Endodermal cell (in vitro differentiated cells): ENCODE data around the gene USP28. TPM values are rescaled to one million over a fixed set of nuclear protein-coding genes. Genes with fewer than 3 reads are reported as not detected.

Experiments used
- DNase-seq: peaks from one replicate; pipeline ENCODE4 v3.0.0-alpha.2; 2017
- H3K27ac ChIP-seq: 2 replicates; pipeline ENCODE4 v1.5.1; 2013; ENCODE audit warnings: mild to moderate bottlenecking, low read depth, low read length, moderate library complexity
- H3K27me3 ChIP-seq: 2 replicates; pipeline ENCODE4 v1.6.1; 2013; ENCODE audit warnings: mild to moderate bottlenecking, low read length, moderate library complexity; ENCODE audit not compliant: insufficient read depth, control insufficient read depth, poor library complexity, severe bottlenecking
- H3K36me3 ChIP-seq: 2 replicates; pipeline ENCODE4 v1.7.0; 2013; ENCODE audit warnings: mild to moderate bottlenecking, low read length, moderate library complexity; ENCODE audit not compliant: control insufficient read depth, insufficient read depth
- H3K4me1 ChIP-seq: one replicate; pipeline ENCODE4 v1.7.0; 2013; ENCODE audit warnings: low read length; ENCODE audit not compliant: control insufficient read depth, insufficient read depth
- H3K4me3 ChIP-seq: 2 replicates; pipeline ENCODE4 v1.5.1; 2013; ENCODE audit warnings: mild to moderate bottlenecking, low read length, moderate library complexity
- H3K9ac ChIP-seq: 2 replicates; pipeline ENCODE4 v1.6.1; 2013; ENCODE audit warnings: mild to moderate bottlenecking, low read length, moderate library complexity; ENCODE audit not compliant: poor library complexity, severe bottlenecking; ENCODE audit errors: extremely low read depth
- H3K9me3 ChIP-seq: 2 replicates; pipeline ENCODE4 v1.6.1; 2013; ENCODE audit warnings: mild to moderate bottlenecking, low read length, moderate library complexity; ENCODE audit not compliant: control insufficient read depth
- H3K27ac Mint-ChIP-seq: 2 replicates; pipeline ENCODE4 v1.8.0; 2020; ENCODE audit warnings: mixed read lengths
- H3K27me3 Mint-ChIP-seq: 2 replicates; pipeline ENCODE4 v1.8.0; 2021; ENCODE audit warnings: mild to moderate bottlenecking, mixed read lengths; ENCODE audit not compliant: insufficient read depth
- H3K36me3 Mint-ChIP-seq: 2 replicates; pipeline ENCODE4 v1.8.0; 2020; ENCODE audit warnings: low read depth, mixed read lengths
- H3K4me1 Mint-ChIP-seq: 2 replicates; pipeline ENCODE4 v1.8.0; 2020; ENCODE audit warnings: mixed read lengths
- H3K4me3 Mint-ChIP-seq: 2 replicates; pipeline ENCODE4 v1.8.0; 2020; ENCODE audit warnings: mild to moderate bottlenecking, moderate library complexity, mixed read lengths
- H3K9me3 Mint-ChIP-seq: 2 replicates; pipeline ENCODE4 v1.8.0; 2020; ENCODE audit warnings: mild to moderate bottlenecking, mixed read lengths
- CTCF ChIP-seq: fragments of 200-600 bp; sonication (generic); conservative IDR thresholded peaks from 2 replicates; pipeline ENCODE4 v1.5.0; 2021; ENCODE audit warnings: antibody characterized with exemption, mild to moderate bottlenecking
- WGBS, 2 experiments: methylation state at CpG; one replicate each; pipeline versions ENCODE4 v1.1.5 to v1.1.7; 2013; ENCODE audit warnings: missing lambda C conversion rate in 2 of 2, mixed read lengths in 1 of 2; ENCODE audit not compliant: insufficient coverage in 1 of 2, insufficient read length in 1 of 2; 5-methylcytosine and 5-hydroxymethylcytosine counted together
- total RNA-seq, 2 donors: library from RNA; stranded (reverse); fragmentation: NEBNext Ultra II Directional in 1 of 2; extraction: Animal tissue kit (Norgen Biotek cat#: 25700) in 1 of 2; gene quantifications; 2 replicates in 1 of 2; 3 replicates in 1 of 2; pipeline ENCODE4 v1.2.1, GENCODE V29; 2021

The USP28 gene
- total RNA-seq, 2 donors from 2014 or later, result 67.0 to 73.7 TPM

- Histone ChIP-seq H3K36me3 (peaks cover 55% of the 10 kb centered on the region), H3K4me1 (no peaks in the 10 kb centered on the region), H3K27ac (no peak overlapping the region), H3K4me3 (no peak overlapping the region), H3K9me3 (no peaks in the 10 kb centered on the region), H3K27me3 (no peaks in the 10 kb centered on the region), H3K9ac (no peak overlapping the region)
- WGBS, 2 experiments, result 91 to 100% methylated on average over 1 of the region's 1 CpG
- H3K27ac Mint-ChIP-seq, result no peak overlapping the region
- H3K9me3 Mint-ChIP-seq, result no peaks in the 10 kb centered on the region
- no peak for TF ChIP-seq CTCF
- no peak overlapping the region for H3K4me3 Mint-ChIP-seq
- peaks cover 37% of the 10 kb centered on the region for H3K36me3 Mint-ChIP-seq
- DNase-seq, result no peak
- H3K27me3 Mint-ChIP-seq, result no peaks in the 10 kb centered on the region
- H3K4me1 Mint-ChIP-seq, result no peaks in the 10 kb centered on the region
Measured at GRCh38 chr11:113841691-113842090, 33.7 kb downstream of the USP28 start.

GRCh38 chr11:113840932-113841664 is 34.3 kb downstream of the USP28 start:
- no peak for TF ChIP-seq CTCF
- Histone ChIP-seq H3K4me1 (no peaks in the 10 kb centered on the region), H3K27ac (no peak overlapping the region), H3K9ac (no peak overlapping the region), H3K27me3 (no peaks in the 10 kb centered on the region), H3K9me3 (no peaks in the 10 kb centered on the region), H3K4me3 (no peak overlapping the region), H3K36me3 (peaks cover 55% of the 10 kb centered on the region)
- H3K9me3 Mint-ChIP-seq, result no peaks in the 10 kb centered on the region
- WGBS, 2 experiments, result 90 to 92% methylated on average over 3 of the region's 3 CpGs
- H3K36me3 Mint-ChIP-seq, result peaks cover 34% of the 10 kb centered on the region
- no peaks in the 10 kb centered on the region for H3K4me1 Mint-ChIP-seq
- no peak overlapping the region for H3K4me3 Mint-ChIP-seq
- no peak for DNase-seq
- no peak overlapping the region for H3K27ac Mint-ChIP-seq
- no peaks in the 10 kb centered on the region for H3K27me3 Mint-ChIP-seq

GRCh38 chr11:113839842-113840241 is 35.5 kb downstream of the USP28 start:
- no peak overlapping the region for H3K27ac ChIP-seq
- TF ChIP-seq CTCF, result no peak
- no peaks in the 10 kb centered on the region for H3K27me3 ChIP-seq
- Mint-ChIP-seq H3K4me3 (no peak overlapping the region), H3K9me3 (no peaks in the 10 kb centered on the region), H3K4me1 (no peaks in the 10 kb centered on the region), H3K36me3 (peaks cover 36% of the 10 kb centered on the region), H3K27ac (no peak overlapping the region), H3K27me3 (no peaks in the 10 kb centered on the region)
- no peak for DNase-seq
- H3K9me3 ChIP-seq, result no peaks in the 10 kb centered on the region
- 94 to 100% methylated on average over 5 to 6 of the region's 6 CpGs for WGBS, 2 experiments
- no peak overlapping the region for H3K4me3 ChIP-seq
- H3K36me3 ChIP-seq, result peaks cover 59% of the 10 kb centered on the region
- H3K4me1 ChIP-seq, result no peaks in the 10 kb centered on the region
- H3K9ac ChIP-seq, result no peak overlapping the region
